Measurements from ENCODE around the gene GRIN2A. TPM values are rescaled to one million over a fixed set of nuclear protein-coding genes. Genes with fewer than 3 reads are reported as not detected.

GRIN2A gene
- polyA plus RNA-seq, 1 experiment, result not detected

GRCh38 chr16:9826656-9827055 is 355.6 kb downstream of the GRIN2A start:
- POLR2A ChIA-PET, result no interaction called here
- no peaks in the 10 kb centered on the region for H3K27me3 ChIP-seq (ENCODE audit: control insufficient read depth, insufficient read depth, low read length)
- no peak for DNase-seq (ENCODE audit: low read depth)
- CTCF ChIA-PET, result no interaction called here
- TF ChIP-seq CTCF (IDR thresholded peaks at IDR 0.05; ENCODE audit: insufficient read depth, low read depth, low read length), result no peak
- no peaks in the 10 kb centered on the region for H3K36me3 ChIP-seq (ENCODE audit: control insufficient read depth, insufficient read depth, low read length)
- H3K4me3 ChIP-seq (ENCODE audit: low read depth, low read length), result no peak overlapping the region

GRCh38 chr16:9824200-9825068 is 357.8 kb downstream of the GRIN2A start:
- POLR2A ChIA-PET, result no interaction called here
- Histone ChIP-seq H3K36me3 (ENCODE audit: control insufficient read depth, insufficient read depth, low read length) (no peaks in the 10 kb centered on the region), H3K4me3 (ENCODE audit: low read depth, low read length) (no peak overlapping the region), H3K27me3 (ENCODE audit: control insufficient read depth, insufficient read depth, low read length) (no peaks in the 10 kb centered on the region)
- no peak for DNase-seq (ENCODE audit: low read depth)
- TF ChIP-seq CTCF (IDR thresholded peaks at IDR 0.05; ENCODE audit: insufficient read depth, low read depth, low read length), result no peak
- CTCF ChIA-PET, result no interaction called here

GRCh38 chr16:9823510-9823909 is 358.7 kb downstream of the GRIN2A start:
- POLR2A ChIA-PET, result no interaction called here
- no peak for TF ChIP-seq CTCF (IDR thresholded peaks at IDR 0.05; ENCODE audit: insufficient read depth, low read depth, low read length)
- Histone ChIP-seq H3K27me3 (ENCODE audit: control insufficient read depth, insufficient read depth, low read length) (no peaks in the 10 kb centered on the region), H3K4me3 (ENCODE audit: low read depth, low read length) (no peak overlapping the region), H3K36me3 (ENCODE audit: control insufficient read depth, insufficient read depth, low read length) (no peaks in the 10 kb centered on the region)
- DNase-seq (ENCODE audit: low read depth), result no peak
- CTCF ChIA-PET, result no interaction called here

GRCh38 chr16:9821970-9822369 is 360.3 kb downstream of the GRIN2A start:
- H3K4me3 ChIP-seq (ENCODE audit: low read depth, low read length), result no peak overlapping the region
- CTCF ChIA-PET, result no interaction called here
- no peak for DNase-seq (ENCODE audit: low read depth)
- no peak for TF ChIP-seq CTCF (IDR thresholded peaks at IDR 0.05; ENCODE audit: insufficient read depth, low read depth, low read length)
- POLR2A ChIA-PET, result no interaction called here
- H3K27me3 ChIP-seq (ENCODE audit: control insufficient read depth, insufficient read depth, low read length), result no peaks in the 10 kb centered on the region
- no peaks in the 10 kb centered on the region for H3K36me3 ChIP-seq (ENCODE audit: control insufficient read depth, insufficient read depth, low read length)

GRCh38 chr16:9821331-9821730 is 360.9 kb downstream of the GRIN2A start:
- no peaks in the 10 kb centered on the region for H3K27me3 ChIP-seq (ENCODE audit: control insufficient read depth, insufficient read depth, low read length)
- no peaks in the 10 kb centered on the region for H3K36me3 ChIP-seq (ENCODE audit: control insufficient read depth, insufficient read depth, low read length)
- no peak overlapping the region for H3K4me3 ChIP-seq (ENCODE audit: low read depth, low read length)
- no peak for DNase-seq (ENCODE audit: low read depth)
- CTCF ChIA-PET, result no interaction called here
- POLR2A ChIA-PET, result no interaction called here
- TF ChIP-seq CTCF (IDR thresholded peaks at IDR 0.05; ENCODE audit: insufficient read depth, low read depth, low read length), result no peak
